ENCODE measurements around the gene KIAA1671. TPM values are rescaled to one million over a fixed set of nuclear protein-coding genes. Genes with fewer than 3 reads are reported as not detected.

Gene KIAA1671
- total and polyA plus RNA-seq, 2 of the 13 experiments (the other 11 are each of a cell fraction or from before 2014, with no cell fraction given) = 13.5 to 13.6 TPM

DNA sequence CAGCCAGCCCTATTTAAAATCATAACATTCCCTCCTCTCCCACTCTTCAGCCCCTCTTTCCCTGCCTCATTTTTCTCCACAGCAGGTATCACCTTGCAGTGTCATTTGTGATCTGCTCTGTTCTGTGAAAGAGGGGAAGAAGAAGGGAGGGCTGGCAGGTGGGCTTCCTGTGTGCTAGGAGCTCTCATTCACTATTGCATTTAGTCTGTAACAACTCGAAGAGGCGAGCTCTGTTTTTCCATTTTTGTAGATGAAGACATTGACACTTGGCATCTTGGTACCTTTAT is 195.1 kb downstream of the KIAA1671 start:
- H3K9ac ChIP-seq (ENCODE audit: insufficient read depth, low read depth, low read length) = no peak overlapping the region
- H3K4me2 ChIP-seq (ENCODE audit: low read depth, low read length) = no peak overlapping the region
- no peaks in the 10 kb centered on the region for H3K27me3 ChIP-seq (ENCODE audit: control insufficient read depth in 1 of 2, insufficient read depth in 2 of 2, low read length in 2 of 2)
- TF ChIP-seq, protein P1, sequence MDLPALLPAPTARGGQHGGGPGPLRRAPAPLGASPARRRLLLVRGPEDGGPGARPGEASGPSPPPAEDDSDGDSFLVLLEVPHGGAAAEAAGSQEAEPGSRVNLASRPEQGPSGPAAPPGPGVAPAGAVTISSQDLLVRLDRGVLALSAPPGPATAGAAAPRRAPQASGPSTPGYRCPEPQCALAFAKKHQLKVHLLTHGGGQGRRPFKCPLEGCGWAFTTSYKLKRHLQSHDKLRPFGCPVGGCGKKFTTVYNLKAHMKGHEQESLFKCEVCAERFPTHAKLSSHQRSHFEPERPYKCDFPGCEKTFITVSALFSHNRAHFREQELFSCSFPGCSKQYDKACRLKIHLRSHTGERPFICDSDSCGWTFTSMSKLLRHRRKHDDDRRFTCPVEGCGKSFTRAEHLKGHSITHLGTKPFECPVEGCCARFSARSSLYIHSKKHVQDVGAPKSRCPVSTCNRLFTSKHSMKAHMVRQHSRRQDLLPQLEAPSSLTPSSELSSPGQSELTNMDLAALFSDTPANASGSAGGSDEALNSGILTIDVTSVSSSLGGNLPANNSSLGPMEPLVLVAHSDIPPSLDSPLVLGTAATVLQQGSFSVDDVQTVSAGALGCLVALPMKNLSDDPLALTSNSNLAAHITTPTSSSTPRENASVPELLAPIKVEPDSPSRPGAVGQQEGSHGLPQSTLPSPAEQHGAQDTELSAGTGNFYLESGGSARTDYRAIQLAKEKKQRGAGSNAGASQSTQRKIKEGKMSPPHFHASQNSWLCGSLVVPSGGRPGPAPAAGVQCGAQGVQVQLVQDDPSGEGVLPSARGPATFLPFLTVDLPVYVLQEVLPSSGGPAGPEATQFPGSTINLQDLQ (CRISPR knock-in tag; IDR thresholded peaks at IDR 0.05) = no peak
- TF ChIP-seq ZNF629 (CRISPR knock-in tag; conservative IDR thresholded peaks at IDR 0.05) (no peak), ETV6 (CRISPR knock-in tag; conservative IDR thresholded peaks at IDR 0.05) (no peak), PITX1 (CRISPR knock-in tag; IDR thresholded peaks at IDR 0.05) (no peak), ZNF563 (CRISPR knock-in tag; IDR thresholded peaks at IDR 0.05) (no peak), PHF8 (CRISPR knock-in tag; IDR thresholded peaks at IDR 0.05) (no peak), ZNF263 (CRISPR knock-in tag; IDR thresholded peaks at IDR 0.05) (no peak), RXRA (CRISPR knock-in tag; IDR thresholded peaks at IDR 0.05) (no peak), ADNP (CRISPR knock-in tag; IDR thresholded peaks at IDR 0.05) (no peak)
- TF ChIP-seq, protein P2, sequence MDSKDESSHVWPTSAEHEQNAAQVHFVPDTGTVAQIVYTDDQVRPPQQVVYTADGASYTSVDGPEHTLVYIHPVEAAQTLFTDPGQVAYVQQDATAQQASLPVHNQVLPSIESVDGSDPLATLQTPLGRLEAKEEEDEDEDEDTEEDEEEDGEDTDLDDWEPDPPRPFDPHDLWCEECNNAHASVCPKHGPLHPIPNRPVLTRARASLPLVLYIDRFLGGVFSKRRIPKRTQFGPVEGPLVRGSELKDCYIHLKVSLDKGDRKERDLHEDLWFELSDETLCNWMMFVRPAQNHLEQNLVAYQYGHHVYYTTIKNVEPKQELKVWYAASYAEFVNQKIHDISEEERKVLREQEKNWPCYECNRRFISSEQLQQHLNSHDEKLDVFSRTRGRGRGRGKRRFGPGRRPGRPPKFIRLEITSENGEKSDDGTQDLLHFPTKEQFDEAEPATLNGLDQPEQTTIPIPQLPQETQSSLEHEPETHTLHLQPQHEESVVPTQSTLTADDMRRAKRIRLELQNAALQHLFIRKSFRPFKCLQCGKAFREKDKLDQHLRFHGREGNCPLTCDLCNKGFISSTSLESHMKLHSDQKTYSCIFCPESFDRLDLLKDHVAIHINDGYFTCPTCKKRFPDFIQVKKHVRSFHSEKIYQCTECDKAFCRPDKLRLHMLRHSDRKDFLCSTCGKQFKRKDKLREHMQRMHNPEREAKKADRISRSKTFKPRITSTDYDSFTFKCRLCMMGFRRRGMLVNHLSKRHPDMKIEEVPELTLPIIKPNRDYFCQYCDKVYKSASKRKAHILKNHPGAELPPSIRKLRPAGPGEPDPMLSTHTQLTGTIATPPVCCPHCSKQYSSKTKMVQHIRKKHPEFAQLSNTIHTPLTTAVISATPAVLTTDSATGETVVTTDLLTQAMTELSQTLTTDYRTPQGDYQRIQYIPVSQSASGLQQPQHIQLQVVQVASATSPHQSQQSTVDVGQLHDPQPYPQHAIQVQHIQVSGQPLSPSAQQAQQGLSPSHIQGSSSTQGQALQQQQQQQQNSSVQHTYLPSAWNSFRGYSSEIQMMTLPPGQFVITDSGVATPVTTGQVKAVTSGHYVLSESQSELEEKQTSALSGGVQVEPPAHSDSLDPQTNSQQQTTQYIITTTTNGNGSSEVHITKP (CRISPR knock-in tag; IDR thresholded peaks at IDR 0.05; ENCODE audit: low read depth) = no peak
- TF ChIP-seq, protein P3, sequence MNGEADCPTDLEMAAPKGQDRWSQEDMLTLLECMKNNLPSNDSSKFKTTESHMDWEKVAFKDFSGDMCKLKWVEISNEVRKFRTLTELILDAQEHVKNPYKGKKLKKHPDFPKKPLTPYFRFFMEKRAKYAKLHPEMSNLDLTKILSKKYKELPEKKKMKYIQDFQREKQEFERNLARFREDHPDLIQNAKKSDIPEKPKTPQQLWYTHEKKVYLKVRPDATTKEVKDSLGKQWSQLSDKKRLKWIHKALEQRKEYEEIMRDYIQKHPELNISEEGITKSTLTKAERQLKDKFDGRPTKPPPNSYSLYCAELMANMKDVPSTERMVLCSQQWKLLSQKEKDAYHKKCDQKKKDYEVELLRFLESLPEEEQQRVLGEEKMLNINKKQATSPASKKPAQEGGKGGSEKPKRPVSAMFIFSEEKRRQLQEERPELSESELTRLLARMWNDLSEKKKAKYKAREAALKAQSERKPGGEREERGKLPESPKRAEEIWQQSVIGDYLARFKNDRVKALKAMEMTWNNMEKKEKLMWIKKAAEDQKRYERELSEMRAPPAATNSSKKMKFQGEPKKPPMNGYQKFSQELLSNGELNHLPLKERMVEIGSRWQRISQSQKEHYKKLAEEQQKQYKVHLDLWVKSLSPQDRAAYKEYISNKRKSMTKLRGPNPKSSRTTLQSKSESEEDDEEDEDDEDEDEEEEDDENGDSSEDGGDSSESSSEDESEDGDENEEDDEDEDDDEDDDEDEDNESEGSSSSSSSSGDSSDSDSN (CRISPR knock-in tag; IDR thresholded peaks at IDR 0.05) = no peak
- TF ChIP-seq, protein P4, sequence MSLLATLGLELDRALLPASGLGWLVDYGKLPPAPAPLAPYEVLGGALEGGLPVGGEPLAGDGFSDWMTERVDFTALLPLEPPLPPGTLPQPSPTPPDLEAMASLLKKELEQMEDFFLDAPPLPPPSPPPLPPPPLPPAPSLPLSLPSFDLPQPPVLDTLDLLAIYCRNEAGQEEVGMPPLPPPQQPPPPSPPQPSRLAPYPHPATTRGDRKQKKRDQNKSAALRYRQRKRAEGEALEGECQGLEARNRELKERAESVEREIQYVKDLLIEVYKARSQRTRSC (CRISPR knock-in tag; IDR thresholded peaks at IDR 0.05; ENCODE audit: low read depth) = no peak
- in situ Hi-C loops (cut with HindIII; ENCODE audit: extremely low pct_ligation_motif_present, low pct_unique_long_range_greater_than_20kb) (no loop called here), intact Hi-C loops (cut with micrococcal nuclease; ENCODE audit: unreplicated experiment) (no loop called here)
- H2AFZ ChIP-seq (ENCODE audit: low read length) = no peak overlapping the region
- H3K79me2 ChIP-seq (ENCODE audit: insufficient read depth, low read length) = no peaks in the 10 kb centered on the region
- DNase-seq (ENCODE audit: low spot score) = no peak
- H3K9me3 ChIP-seq (ENCODE audit: low read length) = no peaks in the 10 kb centered on the region
- H3K4me3 ChIP-seq (replicated peaks in 1 of 3; ENCODE audit: insufficient read depth in 1 of 3, low read depth in 2 of 3, low read length in 3 of 3) = no peak overlapping the region
- no peak overlapping the region for H3K27ac ChIP-seq (ENCODE audit: extremely low read length, insufficient read depth, low read length)
- BruUV-seq (replicated peaks) = no TSS peak
- ChIA-PET CTCF (ENCODE audit: low intra/inter-chr PET ratio, low total read pairs) (no interaction called here), POLR2A (no interaction called here)
- WGBS (ENCODE audit: low lambda C conversion rate) = 94% methylated on average over 2 of the region's 2 CpGs
- H3K36me3 ChIP-seq (replicated peaks in 1 of 2; ENCODE audit: control insufficient read depth in 1 of 2, insufficient read depth in 2 of 2, low read length in 2 of 2) = peaks cover 0 to 1% of the 10 kb centered on the region in 2 experiments; a peak in 1 of 5 replicates
- no peak for ATAC-seq
- no peak for FAIRE-seq
- peaks cover 15% of the 10 kb centered on the region for H3K4me1 ChIP-seq (ENCODE audit: insufficient read depth, low read length)
- H4K20me1 ChIP-seq (ENCODE audit: insufficient read depth, low read length) = peaks cover 6% of the 10 kb centered on the region; the same call in 1 of the 2 replicates
